Measurements from ENCODE around the gene RXRA.

RXRA gene

GRCh38 chr9:134330590-134330989, 4.3 kb downstream of the RXRA start:
- DNase-seq (ENCODE audit: low read depth), result no peak
- no peak for TF ChIP-seq CTCF (conservative IDR thresholded peaks at IDR 0.05; ENCODE audit: control insufficient read depth, insufficient read depth, low read depth, low read length)
- H3K4me3 ChIP-seq (ENCODE audit: control insufficient read depth, low read depth, low read length), result no peak overlapping the region

GRCh38 chr9:134331186-134332025, 5.2 kb downstream of the RXRA start:
- H3K4me3 ChIP-seq (ENCODE audit: control insufficient read depth, low read depth, low read length), result no peak overlapping the region
- DNase-seq (ENCODE audit: low read depth), result no peak
- no peak for TF ChIP-seq CTCF (conservative IDR thresholded peaks at IDR 0.05; ENCODE audit: control insufficient read depth, insufficient read depth, low read depth, low read length)

GRCh38 chr9:134332266-134332665, 6.0 kb downstream of the RXRA start:
- TF ChIP-seq CTCF (conservative IDR thresholded peaks at IDR 0.05; ENCODE audit: control insufficient read depth, insufficient read depth, low read depth, low read length), result no peak
- no peak overlapping the region for H3K4me3 ChIP-seq (ENCODE audit: control insufficient read depth, low read depth, low read length)
- no peak for DNase-seq (ENCODE audit: low read depth)

GRCh38 chr9:134332841-134333233, 6.6 kb downstream of the RXRA start:
- no peak for DNase-seq (ENCODE audit: low read depth)
- TF ChIP-seq CTCF (conservative IDR thresholded peaks at IDR 0.05; ENCODE audit: control insufficient read depth, insufficient read depth, low read depth, low read length), result no peak
- no peak overlapping the region for H3K4me3 ChIP-seq (ENCODE audit: control insufficient read depth, low read depth, low read length)

GRCh38 chr9:134333234-134333873, 7.1 kb downstream of the RXRA start:
- TF ChIP-seq CTCF (conservative IDR thresholded peaks at IDR 0.05; ENCODE audit: control insufficient read depth, insufficient read depth, low read depth, low read length), result no peak
- no peak for DNase-seq (ENCODE audit: low read depth)
- no peak overlapping the region for H3K4me3 ChIP-seq (ENCODE audit: control insufficient read depth, low read depth, low read length)

- no peak for TF ChIP-seq CTCF (conservative IDR thresholded peaks at IDR 0.05; ENCODE audit: control insufficient read depth, insufficient read depth, low read depth, low read length)
- DNase-seq (ENCODE audit: low read depth), result no peak
- no peak overlapping the region for H3K4me3 ChIP-seq (ENCODE audit: control insufficient read depth, low read depth, low read length)
Measured at GRCh38 chr9:134333874-134334581, 7.8 kb downstream of the RXRA start.
